ENCODE results near the gene YBX2.
"Not testable (repeated sequence)": the region's sequence is repeated elsewhere in the genome, so short reads cannot be mapped to it uniquely, and the experiment has no call there.

Gene YBX2

GRCh38 chr17:7262192-7262934 is 32.1 kb downstream of the YBX2 start, which contains the start of gene CLDN7:
CLDN7 (minus strand) TSS chr17:7262478; CDS start chr17:7262043, 435 bp downstream.
- DNase-seq, result no peak

- DNase-seq, result no peak
Measured at GRCh38 chr17:7261379-7262191, 32.9 kb downstream of the YBX2 start.

- no peak for DNase-seq
Measured at GRCh38 chr17:7260651-7261378, 33.6 kb downstream of the YBX2 start.

- no peak for DNase-seq
Measured at GRCh38 chr17:7260151-7260550, 34.3 kb downstream of the YBX2 start.

GRCh38 chr17:7259555-7259889 is 34.9 kb downstream of the YBX2 start:
- DNase-seq, result no peak

- no peak for DNase-seq
Measured at GRCh38 chr17:7258731-7259554, 35.5 kb downstream of the YBX2 start.

- DNase-seq, result no peak
Measured at GRCh38 chr17:7256766-7257456, 37.5 kb downstream of the YBX2 start.

GRCh38 chr17:7254511-7254910 is 39.9 kb downstream of the YBX2 start:
- no peak for DNase-seq

- no peak for DNase-seq
Measured at GRCh38 chr17:7253082-7253481, 41.4 kb downstream of the YBX2 start.

GRCh38 chr17:7252176-7253043 is 42.0 kb downstream of the YBX2 start, which contains the start of gene ELP5:
ELP5 (plus strand) TSS chr17:7252215; CDS start chr17:7252551, 336 bp downstream.
- DNase-seq, result peak; percentile 85

- DNase-seq, result peak; percentile 85
Measured at GRCh38 chr17:7251661-7252175, 42.7 kb downstream of the YBX2 start, which contains the start of gene CTDNEP1. CTDNEP1 (minus strand) TSS chr17:7251734; CDS start chr17:7251296, 438 bp downstream.

- no peak for DNase-seq
Measured at GRCh38 chr17:7250695-7251627, 43.5 kb downstream of the YBX2 start.

- no peak for DNase-seq
Measured at GRCh38 chr17:7249830-7250229, 44.6 kb downstream of the YBX2 start.

- DNase-seq, result no peak
Measured at GRCh38 chr17:7249214-7249613, 45.2 kb downstream of the YBX2 start.

- no peak for DNase-seq
Measured at GRCh38 chr17:7248796-7249195, 45.6 kb downstream of the YBX2 start.

- no peak for DNase-seq
Measured at GRCh38 chr17:7246779-7247178, 47.7 kb downstream of the YBX2 start.

- not testable (repeated sequence) for DNase-seq
Measured at GRCh38 chr17:7243838-7244237, 50.6 kb downstream of the YBX2 start.

GRCh38 chr17:7243453-7243729 is 51.0 kb downstream of the YBX2 start:
- DNase-seq, result no peak

GRCh38 chr17:7242717-7243452 is 51.6 kb downstream of the YBX2 start:
- peak; percentile 63 for DNase-seq
